NCI-H128 (cell line): ENCODE data around the gene GDPD4.

Experiments used
- DNase-seq: peaks from one replicate; lab custom pipeline; 2025; ENCODE audit not compliant: unreplicated experiment; lab: John Stamatoyannopoulos, UW

GDPD4 gene

DNA sequence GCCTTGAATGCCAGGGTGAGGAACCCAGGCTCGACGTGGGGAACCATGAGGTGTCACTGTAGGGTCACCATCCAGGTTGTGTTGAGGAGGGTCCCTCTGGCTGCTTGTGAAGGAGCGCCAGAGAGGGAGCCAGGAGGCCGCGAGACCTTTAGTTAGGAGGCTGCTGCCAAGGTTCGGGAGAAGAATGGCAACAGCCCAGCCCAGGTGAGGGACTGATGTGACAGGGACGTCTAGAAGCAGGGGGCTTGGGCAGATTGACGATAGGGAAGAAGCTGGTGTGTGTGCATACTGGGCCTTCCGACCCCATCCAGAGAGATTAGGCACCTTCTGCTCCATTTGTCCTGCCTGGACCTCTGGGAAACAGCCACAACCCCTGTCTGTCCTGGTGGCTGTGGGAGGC, 124.5 kb downstream of the GDPD4 start:
- DNase-seq, result no peak

DNA sequence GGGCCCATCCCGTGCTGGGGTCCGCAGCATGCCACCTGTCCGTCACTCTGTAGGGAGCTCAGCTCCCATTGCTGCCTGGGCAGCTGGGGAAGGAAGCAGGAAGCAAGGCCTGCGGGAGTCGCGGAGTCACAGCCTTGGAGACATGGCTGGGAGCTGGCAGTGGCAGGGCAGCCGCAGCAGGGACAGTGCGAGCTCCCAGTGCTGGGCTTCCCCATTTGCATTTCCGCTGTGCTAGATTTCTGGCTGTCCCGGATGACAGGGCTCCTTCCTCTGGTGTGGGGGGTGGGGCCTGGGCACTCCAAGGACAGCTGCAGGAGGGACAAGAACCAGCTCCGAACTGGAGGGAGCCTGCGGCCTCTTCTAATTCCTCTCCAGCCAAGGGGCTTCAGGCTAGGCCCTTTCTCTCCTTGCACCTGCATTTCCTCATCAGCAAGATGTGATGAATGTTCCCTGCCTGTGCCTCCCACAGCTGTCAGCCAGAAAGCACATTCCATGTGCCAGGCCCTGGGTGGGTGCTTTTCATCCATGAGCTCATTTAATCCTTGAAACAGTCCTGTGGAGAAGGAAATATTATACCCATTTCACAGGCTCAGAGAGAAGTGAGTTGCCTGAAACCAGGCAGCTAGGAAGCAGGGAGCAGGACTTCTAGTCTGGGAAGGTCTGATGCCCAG, 125.5 kb downstream of the GDPD4 start:
- DNase-seq, result no peak

DNA sequence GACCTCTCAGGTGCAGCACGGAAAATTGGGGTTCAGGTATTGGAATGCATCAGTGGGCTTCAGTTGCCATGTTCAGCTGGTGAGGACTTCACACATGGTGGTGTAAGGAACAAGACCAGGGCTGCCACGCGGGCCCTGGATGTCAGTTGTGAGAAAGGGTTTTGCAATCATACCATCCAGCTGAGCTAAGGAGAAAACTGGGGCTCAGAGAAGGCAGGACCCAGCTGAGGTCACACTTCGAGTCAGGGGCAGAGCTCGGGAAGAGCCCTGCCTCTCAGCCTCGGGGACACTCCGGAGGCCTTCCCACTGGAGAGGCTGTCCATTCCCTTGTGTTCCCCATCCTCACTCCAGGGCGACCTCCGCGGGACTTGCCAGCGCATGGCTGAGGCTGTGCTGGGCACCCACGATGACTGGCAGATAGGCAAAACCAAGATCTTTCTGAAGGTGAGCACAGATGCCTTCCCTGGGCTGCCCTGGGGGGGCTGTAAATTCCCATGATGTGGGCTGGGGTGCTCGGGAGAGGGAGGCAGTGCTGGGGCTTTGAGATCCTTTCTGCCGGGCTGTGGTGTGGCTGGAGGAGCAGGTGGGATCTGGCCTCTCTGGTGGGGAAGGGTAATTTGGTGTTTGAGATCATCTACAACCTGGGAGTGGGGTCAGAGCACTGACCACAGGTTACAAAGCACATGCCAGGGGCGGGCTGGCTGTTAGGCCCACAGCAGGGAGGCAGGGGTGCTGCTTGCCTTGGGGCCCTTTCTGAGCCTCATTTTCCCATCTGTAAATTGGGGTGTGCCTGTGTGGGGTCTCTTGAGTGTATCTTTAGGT, 126.3 kb downstream of the GDPD4 start:
- no peak for DNase-seq

DNA sequence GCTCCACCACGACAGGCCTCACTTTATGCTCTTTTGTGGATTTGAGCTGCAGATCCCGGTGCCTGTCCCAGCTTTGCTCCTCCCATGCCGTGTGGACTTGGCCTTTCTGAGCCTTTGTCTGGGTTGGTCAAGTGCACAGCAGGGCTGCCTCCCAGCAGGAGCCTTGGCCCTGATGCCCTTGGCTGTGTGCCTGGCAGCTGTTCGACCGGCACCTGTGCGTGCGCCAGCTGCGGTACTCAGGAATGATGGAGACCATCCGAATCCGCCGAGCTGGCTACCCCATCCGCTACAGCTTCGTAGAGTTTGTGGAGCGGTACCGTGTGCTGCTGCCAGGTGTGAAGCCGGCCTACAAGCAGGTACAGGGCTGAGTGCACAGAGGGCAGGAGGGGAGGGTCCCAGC, 126.9 kb downstream of the GDPD4 start:
- DNase-seq, result no peak

DNA sequence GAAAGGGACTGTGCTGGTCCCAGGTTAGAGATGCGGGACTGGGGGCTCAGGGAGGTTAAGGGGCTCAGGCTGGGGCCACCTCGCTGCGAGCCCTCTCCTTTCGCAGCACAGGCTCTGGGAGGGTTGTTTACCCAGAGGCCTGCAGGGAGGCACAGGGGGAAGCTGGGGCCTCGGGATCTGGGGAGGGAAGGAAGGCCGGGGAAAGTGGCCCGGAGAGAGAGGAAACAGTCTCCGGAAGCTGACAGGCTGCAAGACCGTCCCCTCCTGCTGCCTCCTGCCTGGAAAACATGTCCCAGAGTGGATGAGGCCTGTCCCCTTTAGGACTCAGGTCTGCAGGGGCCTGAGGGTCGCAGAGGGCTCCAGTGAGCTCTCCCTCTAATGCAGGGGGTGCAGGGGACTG, 128.0 kb downstream of the GDPD4 start:
- DNase-seq, result no peak

DNA sequence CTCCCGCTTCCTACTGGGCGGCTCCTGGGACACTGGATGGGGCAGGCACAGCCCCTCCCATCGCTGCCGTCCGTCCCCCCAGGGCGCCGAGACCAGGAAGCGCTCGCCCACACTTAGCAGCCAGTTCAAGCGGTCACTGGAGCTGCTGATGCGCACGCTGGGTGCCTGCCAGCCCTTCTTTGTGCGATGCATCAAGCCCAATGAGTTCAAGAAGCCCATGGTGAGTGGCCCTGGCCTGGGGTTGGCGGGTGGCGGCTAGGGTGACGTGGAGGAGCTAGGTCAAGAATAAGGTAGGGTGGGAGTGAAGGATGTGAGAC, 128.9 kb downstream of the GDPD4 start:
- DNase-seq, result no peak

DNA sequence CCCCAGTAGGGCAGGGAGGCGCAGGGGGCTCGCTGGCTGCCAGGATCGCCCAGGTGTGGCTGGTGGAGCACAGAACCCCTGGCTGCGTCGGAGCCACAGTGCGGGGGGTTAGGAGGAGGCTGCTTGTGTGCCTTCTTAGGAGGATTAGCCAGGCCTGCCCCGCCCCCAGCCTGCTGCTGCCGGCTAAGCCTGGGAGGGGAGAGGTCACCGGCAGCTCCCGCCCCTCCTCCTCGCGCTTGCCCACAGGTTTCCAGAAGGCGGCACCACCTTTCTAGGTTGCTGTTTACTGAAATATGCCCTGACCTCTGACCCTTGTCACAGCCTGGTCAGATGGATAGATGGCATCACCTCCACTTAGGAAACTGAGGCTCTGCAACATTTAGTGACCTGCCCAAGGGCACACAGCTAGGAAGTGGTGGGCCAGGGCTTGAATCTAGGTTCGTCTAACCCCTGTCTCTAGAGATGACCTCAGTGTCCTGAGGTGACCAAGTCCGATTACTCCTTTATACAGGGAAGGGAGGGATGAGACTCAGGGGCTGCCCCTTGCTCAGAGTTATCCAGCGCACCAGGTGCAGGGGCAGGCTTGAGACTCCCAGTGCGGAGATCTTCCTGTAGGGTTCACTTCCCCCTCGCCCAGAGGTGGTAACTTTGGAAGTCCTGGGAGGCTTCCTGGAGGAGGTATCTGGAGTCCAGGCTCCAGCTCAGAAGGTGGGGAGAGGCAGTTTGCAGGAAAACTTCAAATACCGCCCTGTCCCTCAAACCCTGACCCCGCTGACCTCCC, 129.4 kb downstream of the GDPD4 start:
- no peak for DNase-seq

DNA sequence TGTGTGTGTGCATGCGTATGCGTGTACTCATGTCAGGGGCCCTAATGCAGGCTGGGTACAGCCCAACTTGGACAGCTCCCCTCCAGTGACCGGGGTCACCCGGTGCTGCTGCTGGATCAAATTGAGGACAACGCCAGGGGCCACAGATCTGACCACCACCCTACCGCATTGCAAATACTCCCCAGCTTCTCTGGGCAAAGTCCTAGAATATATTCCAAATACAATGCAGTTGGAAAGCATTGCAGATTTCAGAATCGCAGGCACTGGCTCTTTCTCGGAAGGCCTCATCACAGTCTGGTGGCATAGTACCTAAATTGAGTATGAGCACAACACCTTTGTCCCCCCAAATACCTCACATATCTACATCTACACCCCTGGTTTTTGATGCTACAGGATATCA, 130.2 kb downstream of the GDPD4 start:
- DNase-seq, result no peak

DNA sequence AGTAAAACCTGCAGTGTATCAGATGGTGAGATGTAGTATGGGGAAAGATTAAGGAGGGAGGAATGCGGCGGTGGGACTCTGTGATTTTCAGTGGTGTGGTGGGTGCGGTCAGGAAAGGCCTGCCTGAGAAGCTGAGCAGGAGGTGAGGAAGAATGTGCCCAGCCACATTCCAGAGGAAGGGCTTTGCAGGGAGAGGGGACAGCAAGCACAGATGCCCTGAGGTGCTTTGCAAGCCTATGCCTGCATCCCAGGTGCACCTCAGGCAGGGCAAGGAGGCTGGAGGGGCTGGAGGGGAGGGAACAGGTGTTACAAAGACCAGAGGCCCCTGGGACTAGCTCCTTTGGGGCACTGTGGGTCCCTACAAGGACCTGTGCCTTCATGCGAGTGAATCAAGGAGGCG, 131.4 kb downstream of the GDPD4 start:
- DNase-seq, result no peak

DNA sequence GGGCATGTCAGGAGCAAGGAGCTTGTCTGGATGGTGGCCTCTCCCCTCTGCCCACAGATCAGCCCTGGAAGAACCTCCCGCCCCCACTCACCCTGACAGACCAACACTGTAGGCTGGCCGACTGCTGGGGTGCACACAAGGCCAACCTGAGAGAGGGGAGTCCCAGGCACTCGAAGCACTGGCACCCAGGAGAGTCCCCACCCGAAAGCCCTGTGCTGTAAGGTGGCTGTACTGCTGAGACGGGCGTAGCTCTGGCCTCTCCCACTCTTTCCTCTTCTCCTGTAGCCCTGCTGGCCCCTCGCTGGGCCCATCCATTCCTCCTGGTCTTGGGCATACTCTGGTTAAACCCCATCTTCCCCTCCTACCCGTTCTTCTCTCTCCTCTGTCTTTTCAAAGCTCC, 133.7 kb downstream of the GDPD4 start:
- DNase-seq, result no peak

DNA sequence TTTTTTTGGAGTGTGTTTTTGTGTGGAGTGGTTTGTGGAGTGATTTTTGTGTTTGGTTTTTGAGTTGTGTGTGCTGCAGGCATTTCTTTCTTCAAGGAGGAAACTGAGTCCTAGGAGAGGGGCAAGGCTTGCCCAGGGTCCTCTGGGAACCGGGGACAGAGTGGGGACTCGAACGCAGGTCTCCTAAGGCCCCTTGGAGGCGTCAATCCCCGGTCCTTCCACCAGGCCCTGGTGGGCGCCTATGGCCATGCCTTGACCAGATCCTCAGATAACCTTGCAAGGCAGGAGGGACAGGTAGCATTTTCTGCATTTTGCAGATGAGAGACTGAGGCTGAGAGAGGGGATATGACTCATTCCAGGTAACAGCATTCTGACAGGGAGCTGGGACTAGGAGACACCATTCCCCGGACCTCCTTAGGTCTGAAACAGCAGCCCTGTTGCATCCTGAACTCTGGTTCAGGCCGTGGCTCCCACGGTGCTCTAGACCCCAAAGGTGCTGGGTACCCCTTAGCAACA, 134.3 kb downstream of the GDPD4 start:
- no peak for DNase-seq
